ENCODE results near the gene HOXB2. TPM values are rescaled to one million over a fixed set of nuclear protein-coding genes. Genes with fewer than 3 reads are reported as not detected.

HOXB2 gene
- total RNA-seq, 1 donor from 2014 or later: 2.9 TPM

- ChIA-PET POLR2A (interaction anchor here (0.6 kb wide), 1 partner anchor 313 kb away, joined by 3 read pairs; no protein-coding TSS in a partner anchor), CTCF (no interaction called here)
- H3K27me3 Mint-ChIP-seq: peaks cover 22% of the 10 kb centered on the region
- TF ChIP-seq CTCF (IDR thresholded peaks at IDR 0.05): no peak
- DNase-seq: no peak
- peaks cover 4% of the 10 kb centered on the region for H3K4me1 Mint-ChIP-seq
- intact Hi-C loops (cut with micrococcal nuclease): no loop called here
- H3K4me3 Mint-ChIP-seq: no peak overlapping the region
- H3K27ac Mint-ChIP-seq: no peak overlapping the region
- no peaks in the 10 kb centered on the region for H3K36me3 Mint-ChIP-seq (ENCODE audit: low read depth)
- ATAC-seq (ENCODE audit: low read depth): no peak
- no peaks in the 10 kb centered on the region for H3K9me3 Mint-ChIP-seq
Measured at GRCh38 chr17:48569674-48570324, 24.9 kb upstream of the HOXB2 start.

GRCh38 chr17:48569240-48569582, 24.3 kb upstream of the HOXB2 start:
- Mint-ChIP-seq H3K9me3 (no peaks in the 10 kb centered on the region), H3K27me3 (peaks cover 25% of the 10 kb centered on the region), H3K4me1 (peaks cover 4% of the 10 kb centered on the region), H3K4me3 (no peak overlapping the region), H3K27ac (no peak overlapping the region), H3K36me3 (ENCODE audit: low read depth) (no peaks in the 10 kb centered on the region)
- ATAC-seq (ENCODE audit: low read depth) (no peak), DNase-seq (no peak)
- intact Hi-C loops (cut with micrococcal nuclease): no loop called here
- no peak for TF ChIP-seq CTCF (IDR thresholded peaks at IDR 0.05)
- CTCF ChIA-PET: no interaction called here
- POLR2A ChIA-PET: no interaction called here

GRCh38 chr17:48568499-48569239, 23.8 kb upstream of the HOXB2 start:
- Mint-ChIP-seq H3K4me1 (peaks cover 4% of the 10 kb centered on the region), H3K27ac (no peak overlapping the region), H3K9me3 (no peaks in the 10 kb centered on the region), H3K36me3 (ENCODE audit: low read depth) (no peaks in the 10 kb centered on the region), H3K4me3 (peak overlapping the region; percentile 12), H3K27me3 (peaks cover 25% of the 10 kb centered on the region)
- no peak for TF ChIP-seq CTCF (IDR thresholded peaks at IDR 0.05)
- no peak for ATAC-seq (ENCODE audit: low read depth)
- ChIA-PET POLR2A (interaction anchor here (0.7 kb wide), 1 partner anchor 122 kb away, joined by 3 read pairs; no protein-coding TSS in a partner anchor), CTCF (interaction anchor here (1.1 kb wide), 1 partner anchor 20 kb away, joined by 3 read pairs; no protein-coding TSS in a partner anchor)
- no peak for DNase-seq
- intact Hi-C loops (cut with micrococcal nuclease): no loop called here

GRCh38 chr17:48567646-48568354, 22.9 kb upstream of the HOXB2 start:
- TF ChIP-seq CTCF (IDR thresholded peaks at IDR 0.05): no peak
- H3K4me1 Mint-ChIP-seq: peaks cover 4% of the 10 kb centered on the region
- H3K36me3 Mint-ChIP-seq (ENCODE audit: low read depth): no peaks in the 10 kb centered on the region
- intact Hi-C loops (cut with micrococcal nuclease): loop anchor here (2.0 kb wide), 1 partner anchor 15 kb away; no protein-coding TSS in a partner anchor
- H3K4me3 Mint-ChIP-seq: no peak overlapping the region
- no peak overlapping the region for H3K27ac Mint-ChIP-seq
- POLR2A ChIA-PET: interaction anchor here (0.7 kb wide), 1 partner anchor 122 kb away, joined by 3 read pairs; no protein-coding TSS in a partner anchor
- ATAC-seq (ENCODE audit: low read depth): no peak
- CTCF ChIA-PET: interaction anchor here (1.1 kb wide), 1 partner anchor 19 kb away, joined by 3 read pairs; no protein-coding TSS in a partner anchor
- no peak for DNase-seq
- peaks cover 26% of the 10 kb centered on the region for H3K27me3 Mint-ChIP-seq
- H3K9me3 Mint-ChIP-seq: no peaks in the 10 kb centered on the region

GRCh38 chr17:48567209-48567608, 22.3 kb upstream of the HOXB2 start:
- CTCF ChIA-PET: no interaction called here
- POLR2A ChIA-PET: no interaction called here
- H3K27me3 Mint-ChIP-seq: peaks cover 26% of the 10 kb centered on the region
- DNase-seq (no peak), ATAC-seq (ENCODE audit: low read depth) (no peak)
- no peak overlapping the region for H3K27ac Mint-ChIP-seq
- TF ChIP-seq CTCF (IDR thresholded peaks at IDR 0.05): no peak
- H3K4me3 Mint-ChIP-seq: no peak overlapping the region
- no peaks in the 10 kb centered on the region for H3K9me3 Mint-ChIP-seq
- peaks cover 4% of the 10 kb centered on the region for H3K4me1 Mint-ChIP-seq
- no peaks in the 10 kb centered on the region for H3K36me3 Mint-ChIP-seq (ENCODE audit: low read depth)
- intact Hi-C loops (cut with micrococcal nuclease): loop anchor here (2.0 kb wide), 1 partner anchor 14 kb away; no protein-coding TSS in a partner anchor

All from activated B cell treated with CpG ODN at 0.5 μM for 24 hours (primary cell).